Activated naive CD4-positive, alpha-beta T cell (primary cell): ENCODE measurements around the gene DPP6.

Source experiments
- DNase-seq, 4 experiments: peaks; one replicate each; lab custom pipeline; 2025; lab: John Stamatoyannopoulos, UW

Gene DPP6

GRCh38 chr7:154540596-154540995 is 488.4 kb downstream of the DPP6 start:
- no peak for DNase-seq

GRCh38 chr7:154541606-154542005 is 489.4 kb downstream of the DPP6 start:
- DNase-seq = no peak

DNA sequence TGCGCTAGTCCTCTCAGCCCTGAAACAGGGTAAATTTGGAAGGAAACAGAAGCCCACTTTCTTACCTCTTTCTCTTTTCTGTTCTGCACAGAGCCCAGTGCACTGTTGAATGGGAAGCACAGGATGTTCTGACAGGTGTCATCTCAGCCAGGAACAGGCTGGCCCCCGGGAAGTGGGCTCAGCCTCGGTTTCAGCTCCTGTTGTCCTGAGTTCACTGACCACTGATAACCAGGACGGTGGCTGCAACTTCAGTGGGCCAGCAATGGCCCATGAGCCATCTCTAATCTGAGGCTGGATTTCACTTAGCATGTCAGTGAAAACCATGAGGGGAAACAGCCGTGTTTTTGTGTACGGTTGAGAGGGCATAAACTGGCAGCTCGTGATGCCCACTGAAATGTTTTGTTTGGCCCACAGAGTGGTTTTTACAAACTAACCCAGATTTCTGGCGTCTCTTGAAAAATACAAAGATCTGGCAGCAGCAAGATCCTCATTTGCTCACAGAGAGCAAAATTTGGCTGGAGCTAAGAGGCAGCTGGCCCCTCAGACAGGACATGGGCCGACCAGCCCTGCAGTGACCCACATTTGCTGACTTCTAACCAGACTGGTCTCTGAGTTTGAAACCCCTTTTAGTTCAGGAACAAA is 494.9 kb downstream of the DPP6 start:
- DNase-seq = no peak

DNA sequence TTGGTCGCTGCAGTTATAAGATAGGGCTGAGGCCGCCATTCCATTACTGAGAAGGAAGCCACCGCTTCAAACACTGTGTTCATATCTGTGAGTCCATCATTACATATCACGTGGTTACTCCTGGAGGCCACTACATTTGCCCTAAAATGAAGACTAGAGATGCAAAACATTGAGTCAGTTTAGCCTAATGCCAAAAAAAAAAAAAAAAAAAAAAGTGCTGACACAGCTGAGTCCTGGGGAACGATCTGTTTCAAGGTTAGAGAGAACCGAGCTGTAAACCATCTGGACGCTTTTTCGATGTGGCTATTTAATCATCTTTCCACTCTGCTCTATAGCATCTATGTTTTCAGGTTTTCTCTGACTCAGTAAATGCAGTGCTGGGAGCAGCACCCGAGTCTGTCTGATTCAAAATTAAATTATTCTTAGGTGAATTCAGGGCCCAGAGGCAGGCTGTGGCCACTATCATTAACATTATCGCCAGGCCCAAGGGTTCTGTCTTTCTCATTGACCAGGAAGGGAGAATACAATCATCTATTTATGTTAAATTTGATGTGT is 501.6 kb downstream of the DPP6 start:
- no peak for DNase-seq

DNA sequence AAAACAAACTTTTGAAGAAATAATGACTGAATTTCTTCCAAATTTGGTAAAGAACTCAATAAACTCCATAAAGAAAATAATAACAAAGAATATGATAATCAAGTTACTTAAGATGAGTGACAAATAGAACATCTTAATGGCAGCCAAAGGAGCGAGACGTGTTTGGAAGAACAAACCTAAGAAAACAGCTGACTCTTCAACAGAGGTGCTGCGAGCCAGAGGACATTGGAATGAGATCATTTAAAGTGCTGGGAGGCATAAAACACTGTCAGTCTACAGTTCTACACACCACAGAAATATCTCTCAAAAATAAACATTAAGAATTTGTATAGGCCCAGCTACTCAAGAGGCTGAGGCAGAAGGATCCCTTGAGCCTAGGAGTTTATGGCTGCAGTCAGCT is 507.3 kb downstream of the DPP6 start:
- DNase-seq = no peak

DNA sequence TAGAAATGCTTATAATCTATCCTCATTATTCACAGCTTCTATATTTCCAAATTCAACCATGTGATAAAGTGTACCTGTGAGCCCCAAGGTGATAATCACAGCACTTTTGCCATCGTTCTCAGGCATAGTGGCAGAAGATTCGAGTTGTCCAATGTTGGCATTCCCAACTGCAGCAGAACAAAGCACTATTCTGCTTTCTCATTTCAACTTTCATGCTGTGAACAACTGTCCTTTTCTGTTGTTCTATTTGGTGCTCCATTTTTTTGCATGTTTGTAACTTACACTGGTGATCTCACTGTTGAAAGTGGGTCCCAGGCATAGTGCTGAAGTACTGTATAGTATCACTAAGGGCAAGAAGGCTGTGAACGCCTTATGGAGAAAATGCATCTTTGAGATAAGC is 512.5 kb downstream of the DPP6 start:
- DNase-seq = no peak

DNA sequence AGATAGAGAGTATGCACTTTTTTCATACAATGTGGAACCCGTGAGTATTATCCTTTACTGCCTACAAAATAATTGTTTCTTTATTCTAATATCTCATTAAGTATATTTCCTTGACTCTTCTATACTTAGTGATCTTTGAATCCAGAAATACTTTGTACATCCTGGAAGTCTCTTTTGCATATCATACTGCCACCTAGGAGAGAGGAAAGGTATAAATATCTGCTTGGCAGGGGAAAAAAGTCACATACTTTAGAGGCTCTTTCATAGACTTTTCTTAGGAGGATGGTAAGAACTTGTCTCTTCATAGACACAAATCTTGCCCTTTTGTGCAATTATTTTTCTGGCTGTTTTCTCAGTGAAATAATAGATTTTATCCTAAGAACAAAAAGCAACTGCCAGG is 514.7 kb downstream of the DPP6 start:
- no peak for DNase-seq

GRCh38 chr7:154568346-154568745 is 516.1 kb downstream of the DPP6 start:
- DNase-seq = no peak

- no peak for DNase-seq
Measured at GRCh38 chr7:154569916-154570315, 517.7 kb downstream of the DPP6 start.

- no peak for DNase-seq
Measured at GRCh38 chr7:154571772-154572171, 519.6 kb downstream of the DPP6 start.

GRCh38 chr7:154574235-154574634 is 522.0 kb downstream of the DPP6 start:
- no peak for DNase-seq

DNA sequence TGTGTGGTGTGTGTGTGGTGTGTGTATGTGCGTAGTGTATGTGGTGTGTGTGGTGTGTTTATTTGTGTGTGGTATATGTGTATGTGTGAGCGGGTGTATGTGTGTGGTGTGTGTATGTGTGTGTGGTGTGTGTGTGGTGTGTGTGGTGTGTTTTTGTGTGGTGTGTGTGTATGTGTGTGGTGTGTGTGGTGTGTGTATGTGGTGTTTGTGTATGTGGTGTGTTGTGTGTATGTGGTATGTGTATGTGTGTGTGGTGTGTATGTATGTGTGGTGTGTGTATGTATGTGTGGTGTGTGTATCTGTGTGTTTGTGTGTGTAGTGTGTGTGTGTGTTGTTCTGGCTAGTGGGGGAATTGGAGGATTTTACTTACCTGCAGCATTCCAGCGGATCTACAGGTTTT is 523.3 kb downstream of the DPP6 start:
- DNase-seq = no peak

- DNase-seq = no peak
Measured at GRCh38 chr7:154576604-154577003, 524.4 kb downstream of the DPP6 start.

DNA sequence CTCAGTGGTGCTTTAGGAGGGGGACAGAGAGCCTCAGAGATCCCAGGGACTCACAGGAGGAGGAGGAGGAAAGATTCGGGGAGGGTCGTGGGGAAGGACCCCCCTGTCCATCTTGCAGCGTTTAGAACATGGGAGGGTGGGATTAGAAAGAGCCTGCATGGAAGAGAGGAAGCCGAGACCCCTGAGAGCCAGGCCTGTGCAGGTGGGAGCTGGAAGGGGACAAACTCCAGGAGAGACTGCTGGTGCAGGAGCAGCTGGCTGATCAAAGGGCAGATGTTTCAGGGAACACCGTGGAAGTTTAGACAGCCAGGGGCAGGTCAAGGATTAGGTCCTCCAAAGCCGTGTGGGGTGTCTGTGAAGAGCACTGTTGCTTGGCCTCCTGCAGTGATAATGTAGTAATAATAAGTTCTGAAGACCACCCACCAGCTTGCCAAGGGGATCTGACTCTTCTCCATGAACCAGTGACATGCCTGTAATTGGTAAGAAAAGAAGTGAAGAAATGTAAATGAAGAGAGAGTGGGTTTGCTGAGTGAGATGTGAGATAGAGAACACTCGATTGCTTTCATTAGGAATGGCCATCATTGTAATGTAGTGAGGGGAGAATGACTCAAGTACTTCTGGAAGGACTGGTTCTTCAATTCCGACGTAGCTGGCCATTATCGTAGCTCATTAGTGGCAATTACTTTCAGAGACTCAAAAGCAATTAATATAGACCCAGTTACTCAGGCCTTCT is 525.1 kb downstream of the DPP6 start:
- no peak for DNase-seq

DNA sequence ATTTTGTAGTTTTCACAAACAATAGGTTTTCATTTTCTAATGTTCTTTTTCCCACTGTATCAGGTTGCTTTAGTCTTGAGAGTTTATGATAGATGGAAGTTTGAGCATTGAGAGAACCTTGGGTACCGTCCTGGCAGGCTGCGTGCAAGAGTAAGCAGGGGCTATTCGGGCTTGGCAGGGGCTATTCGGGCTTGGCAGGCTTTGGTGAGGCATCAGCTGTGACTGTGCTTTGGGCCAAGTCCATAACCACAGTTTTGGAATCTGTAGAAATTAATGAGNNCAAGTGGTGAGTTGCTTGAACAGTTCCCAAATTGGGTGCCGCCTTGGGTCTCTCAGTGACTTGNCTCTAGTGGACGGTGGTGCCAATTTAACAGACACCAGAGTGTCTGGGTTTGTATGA is 526.1 kb downstream of the DPP6 start:
- no peak for DNase-seq

GRCh38 chr7:154579711-154580110 is 527.5 kb downstream of the DPP6 start:
- no peak for DNase-seq

GRCh38 chr7:154581251-154581890 is 529.2 kb downstream of the DPP6 start:
- DNase-seq = no peak

DNA sequence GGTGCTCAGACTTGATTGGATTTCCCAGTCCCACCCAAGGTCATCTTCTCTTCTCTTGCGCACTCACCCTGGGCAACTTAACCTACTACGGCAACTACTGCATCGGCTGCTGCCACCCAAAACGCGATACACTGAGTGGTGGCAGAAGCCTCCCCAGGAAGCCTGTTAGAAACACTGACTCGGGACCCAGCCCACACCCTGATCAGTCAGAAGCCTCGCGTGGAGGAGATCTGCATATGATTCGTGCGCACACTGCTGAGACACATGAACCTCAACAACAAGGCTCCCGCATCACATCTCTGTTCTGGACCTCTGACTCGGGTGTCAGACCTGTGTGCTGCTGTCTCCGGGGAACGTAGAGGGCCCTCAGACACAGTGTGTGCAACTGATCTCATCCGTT is 531.3 kb downstream of the DPP6 start:
- DNase-seq = no peak

- DNase-seq = no peak
Measured at GRCh38 chr7:154584352-154585252, 532.4 kb downstream of the DPP6 start.

GRCh38 chr7:154587792-154588191 is 535.6 kb downstream of the DPP6 start:
- DNase-seq = no peak

DNA sequence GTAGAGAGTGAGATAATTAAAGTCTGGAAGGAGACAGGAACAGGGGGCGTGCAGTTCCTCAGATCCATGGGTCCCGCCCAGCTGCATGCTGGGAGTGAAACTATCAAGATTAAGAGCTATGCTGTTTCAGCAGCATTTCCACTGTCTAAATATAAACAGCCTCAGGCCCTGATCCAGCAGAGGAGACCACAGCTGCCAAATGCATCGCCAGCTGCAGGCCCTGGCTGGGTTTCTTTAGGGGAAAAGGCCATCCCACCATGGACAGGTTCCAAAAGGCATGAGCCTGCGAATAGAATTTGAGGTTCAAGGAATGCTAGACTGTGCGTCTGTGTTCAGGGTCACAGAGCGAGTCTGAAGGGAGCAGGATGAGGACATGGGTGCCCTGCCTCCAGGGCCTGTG is 539.3 kb downstream of the DPP6 start:
- no peak for DNase-seq

DNA sequence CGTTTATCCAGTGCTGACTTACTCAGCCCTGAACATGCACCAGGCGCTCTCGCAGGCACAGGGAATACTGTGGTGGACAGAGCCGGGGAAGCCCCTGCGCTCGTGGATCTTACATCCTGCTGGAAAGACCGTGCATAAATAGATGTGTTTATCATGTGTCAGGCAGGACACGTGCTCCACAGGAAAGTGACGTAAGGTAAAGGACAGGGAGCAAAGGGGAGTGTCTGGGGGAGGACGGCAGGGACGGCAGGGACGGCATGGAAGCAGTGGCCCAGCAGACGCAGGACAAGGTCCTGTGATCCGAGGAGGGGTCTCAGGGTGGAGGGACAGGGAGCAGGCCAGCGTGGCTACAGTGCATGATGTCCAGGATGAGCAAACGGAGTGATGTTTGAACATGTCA is 540.2 kb downstream of the DPP6 start:
- DNase-seq = no peak
